AG04450 (cell line): ENCODE results near the gene TNFRSF1A. TPM values are rescaled to one million over a fixed set of nuclear protein-coding genes. Genes with fewer than 3 reads are reported as not detected.

Experiments used
- CTCF ChIA-PET: fragments of 300-600, 350-600 bp; formaldehyde crosslinking; extraction: SDS; loops from one replicate; lab custom pipeline; 2022; ENCODE audit warnings: antibody characterized with exemption, inconsistent platforms; lab: Charles Lee
- POLR2A ChIA-PET: fragments of 350-600 bp; formaldehyde crosslinking; extraction: SDS; loops from one replicate; lab custom pipeline; 2021; ENCODE audit warnings: antibody characterized with exemption, inconsistent platforms; lab: Yijun Ruan, JAX
- DNase-seq: peaks from one replicate; pipeline ENCODE4 v3.0.0-alpha.2; 2011; ENCODE audit warnings: low read depth, low spot score
- H3K27ac ChIP-seq: one replicate; pipeline ENCODE4 v1.5.1; 2012; ENCODE audit warnings: low read depth, low read length, control low read depth
- H3K27me3 ChIP-seq: one replicate; pipeline ENCODE4 v1.6.0; 2012; ENCODE audit warnings: low read length; ENCODE audit not compliant: control insufficient read depth, insufficient read depth
- H3K4me3 ChIP-seq: 2 replicates; pipeline ENCODE4 v1.5.1; 2011; ENCODE audit warnings: mild to moderate bottlenecking, low read depth, low read length, control low read depth
- H3K9me3 ChIP-seq: 2 replicates; pipeline ENCODE4 v1.5.1; 2012; ENCODE audit warnings: low read length; ENCODE audit not compliant: control insufficient read depth, insufficient read depth
- polyA plus RNA-seq: library from polyadenylated mRNA; depleted of rRNA; stranded (reverse); fragments of >200 nt; gene quantifications from 2 replicates; pipeline ENCODE4 v1.2.3, GENCODE V29; 2011
- TF ChIP-seq, protein P1 (sequence below): IDR thresholded peaks from 2 replicates; pipeline ENCODE4 v1.5.1; 2011; ENCODE audit warnings: low read depth, low read length, control low read depth, inconsistent platforms

The TNFRSF1A gene
- polyA plus RNA-seq, 1 experiment = 231 TPM

DNA sequence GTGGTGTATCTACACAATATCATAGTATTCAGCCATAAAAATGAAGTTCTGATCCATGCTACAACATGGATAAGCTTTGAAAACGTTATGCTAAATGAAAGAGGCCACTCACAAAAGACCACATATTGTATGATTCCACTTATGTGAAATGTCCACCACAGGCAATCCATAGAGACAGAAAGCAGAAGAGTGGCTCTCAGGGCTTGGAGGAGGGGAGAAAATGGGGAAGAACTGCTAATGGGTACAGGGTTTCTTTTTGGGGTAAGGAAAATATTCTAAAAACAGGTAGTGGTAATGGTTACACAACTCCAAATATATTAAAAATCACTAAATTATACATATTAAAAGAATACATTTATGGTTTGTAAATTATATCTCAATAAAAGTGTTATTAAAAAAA, 17.0 kb upstream of the TNFRSF1A start:
- DNase-seq = no peak
- H3K27ac ChIP-seq = no peak overlapping the region
- no peak overlapping the region for H3K4me3 ChIP-seq
- no peaks in the 10 kb centered on the region for H3K9me3 ChIP-seq
- TF ChIP-seq, protein P1, sequence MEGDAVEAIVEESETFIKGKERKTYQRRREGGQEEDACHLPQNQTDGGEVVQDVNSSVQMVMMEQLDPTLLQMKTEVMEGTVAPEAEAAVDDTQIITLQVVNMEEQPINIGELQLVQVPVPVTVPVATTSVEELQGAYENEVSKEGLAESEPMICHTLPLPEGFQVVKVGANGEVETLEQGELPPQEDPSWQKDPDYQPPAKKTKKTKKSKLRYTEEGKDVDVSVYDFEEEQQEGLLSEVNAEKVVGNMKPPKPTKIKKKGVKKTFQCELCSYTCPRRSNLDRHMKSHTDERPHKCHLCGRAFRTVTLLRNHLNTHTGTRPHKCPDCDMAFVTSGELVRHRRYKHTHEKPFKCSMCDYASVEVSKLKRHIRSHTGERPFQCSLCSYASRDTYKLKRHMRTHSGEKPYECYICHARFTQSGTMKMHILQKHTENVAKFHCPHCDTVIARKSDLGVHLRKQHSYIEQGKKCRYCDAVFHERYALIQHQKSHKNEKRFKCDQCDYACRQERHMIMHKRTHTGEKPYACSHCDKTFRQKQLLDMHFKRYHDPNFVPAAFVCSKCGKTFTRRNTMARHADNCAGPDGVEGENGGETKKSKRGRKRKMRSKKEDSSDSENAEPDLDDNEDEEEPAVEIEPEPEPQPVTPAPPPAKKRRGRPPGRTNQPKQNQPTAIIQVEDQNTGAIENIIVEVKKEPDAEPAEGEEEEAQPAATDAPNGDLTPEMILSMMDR = no peak
- ChIA-PET CTCF (no interaction called here), POLR2A (no interaction called here)
- H3K27me3 ChIP-seq = peaks cover 8% of the 10 kb centered on the region

DNA sequence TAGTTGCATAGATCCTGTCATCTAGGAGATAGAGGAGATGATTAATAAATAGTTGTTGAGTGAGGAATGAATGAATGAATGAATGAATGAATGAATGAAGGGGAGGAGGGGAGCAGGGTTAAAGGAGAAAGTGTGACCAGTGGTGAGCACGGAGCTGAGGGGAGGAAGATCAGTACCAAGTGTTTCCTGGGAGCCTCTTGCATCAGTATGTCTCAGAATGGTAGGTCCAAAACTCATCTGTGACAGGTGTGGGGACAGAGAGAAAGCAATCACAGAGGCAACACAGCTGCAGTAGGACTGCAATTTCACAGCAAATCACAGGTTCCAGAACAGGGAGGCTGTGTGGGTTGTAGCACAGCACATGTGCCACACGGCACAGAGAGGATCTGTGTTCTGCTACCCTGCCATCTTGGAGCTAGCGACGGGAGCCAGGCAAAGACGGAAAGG, 14.5 kb upstream of the TNFRSF1A start:
- peak overlapping the region; percentile 11 for H3K27ac ChIP-seq
- DNase-seq = no peak
- TF ChIP-seq, protein P1 = no peak
- no peaks in the 10 kb centered on the region for H3K9me3 ChIP-seq
- ChIA-PET CTCF (interaction anchor here (0.6 to 1.2 kb wide), 3 partner anchors 22 to 31 kb away, joined by 3 read pairs; no protein-coding TSS in a partner anchor), POLR2A (no interaction called here)
- H3K27me3 ChIP-seq = peaks cover 8% of the 10 kb centered on the region
- no peak overlapping the region for H3K4me3 ChIP-seq

DNA sequence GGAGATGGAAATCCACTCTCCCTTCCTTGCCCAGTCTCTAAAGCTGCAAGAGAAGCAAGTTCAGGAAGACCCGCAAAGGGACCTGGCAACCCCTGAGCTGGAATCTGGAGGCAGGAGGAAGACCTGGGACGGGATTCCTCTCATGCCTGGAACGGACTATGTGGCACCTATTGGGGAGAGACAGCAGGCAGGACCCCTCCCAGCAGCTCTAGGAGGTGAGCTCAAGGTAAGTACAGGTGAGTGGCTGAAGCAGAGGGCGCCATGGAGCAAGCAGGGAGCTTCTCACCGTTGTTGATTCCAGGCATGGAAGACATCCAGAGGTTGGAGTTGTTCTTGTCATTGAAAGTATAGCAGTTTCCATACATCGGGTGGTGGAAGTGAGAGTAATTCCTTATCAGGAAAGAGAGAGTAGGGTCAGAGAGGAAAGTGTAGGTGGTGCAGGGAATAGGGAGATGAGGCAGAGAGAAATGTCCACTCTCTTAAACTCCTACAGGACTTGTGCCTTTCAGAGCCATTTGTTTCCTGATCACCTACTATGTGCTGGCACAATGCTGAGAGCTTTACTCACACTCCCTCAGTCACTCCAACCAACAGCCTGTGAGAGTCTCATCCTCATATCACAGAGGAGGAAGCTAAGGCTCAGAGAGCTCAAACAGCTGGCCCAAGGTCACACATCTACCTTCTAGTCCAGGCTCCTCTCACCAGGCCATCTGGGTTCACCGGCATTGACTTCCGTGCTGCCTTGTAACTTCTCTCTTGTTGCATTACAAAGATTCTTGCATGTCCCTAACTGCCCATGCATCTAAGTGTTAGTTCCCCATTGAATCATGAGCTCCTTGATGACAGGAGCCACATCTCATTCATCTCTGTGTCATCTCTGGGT, 13.9 kb upstream of the TNFRSF1A start:
- POLR2A ChIA-PET = interaction anchor here (0.6 kb wide), 1 partner anchor 132 kb away, joined by 3 read pairs; no protein-coding TSS in a partner anchor
- H3K9me3 ChIP-seq = no peaks in the 10 kb centered on the region
- peaks cover 8% of the 10 kb centered on the region for H3K27me3 ChIP-seq
- TF ChIP-seq, protein P1 = no peak
- H3K4me3 ChIP-seq = no peak overlapping the region
- CTCF ChIA-PET = interaction anchor here (0.6 to 1.2 kb wide), 3 partner anchors 21 to 30 kb away, joined by 3 read pairs; no protein-coding TSS in a partner anchor
- H3K27ac ChIP-seq = no peak overlapping the region
- no peak for DNase-seq

DNA sequence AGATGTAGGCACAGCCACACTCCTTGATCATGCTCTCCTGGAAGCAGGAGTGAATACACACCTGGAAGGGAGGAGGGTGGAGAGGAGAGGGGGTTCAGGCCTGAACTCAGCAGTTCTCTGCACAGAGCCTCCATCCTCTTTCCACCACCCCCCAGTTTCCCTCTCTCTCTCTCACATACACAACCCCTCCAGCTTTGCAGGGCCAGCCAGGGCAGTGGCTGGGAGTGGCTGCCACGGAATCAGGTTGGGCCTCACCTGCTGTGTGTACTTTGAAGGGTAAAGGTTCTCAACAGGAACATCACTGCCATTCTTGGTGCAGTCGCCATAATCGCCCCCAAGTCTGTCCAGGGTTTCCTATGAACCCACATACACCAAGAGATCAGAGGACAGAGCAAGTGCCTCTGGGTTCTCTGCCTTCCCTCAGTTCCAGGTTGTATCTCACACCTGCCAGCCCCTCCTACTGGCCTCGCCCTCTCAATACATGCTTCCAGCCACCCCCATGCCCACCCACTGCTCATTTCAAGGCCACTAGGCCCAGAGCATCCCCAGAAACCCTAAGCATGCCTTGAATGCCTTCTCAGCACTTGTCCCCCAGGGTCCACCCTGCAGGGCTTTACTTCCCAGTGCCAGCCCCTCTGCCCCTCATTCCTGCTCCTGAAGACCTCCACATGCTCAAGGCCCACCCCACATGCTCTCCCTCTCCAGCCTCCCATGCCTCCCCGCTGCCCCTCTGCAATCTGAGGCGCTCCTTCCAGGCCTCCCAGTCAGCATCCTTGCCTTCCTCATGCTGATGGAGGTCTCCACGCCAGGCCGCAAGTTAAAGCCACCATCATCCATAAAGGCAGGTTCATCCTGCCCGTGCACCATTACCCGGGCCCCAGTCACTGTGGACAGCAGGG, 12.9 kb upstream of the TNFRSF1A start:
- DNase-seq = no peak
- H3K4me3 ChIP-seq = no peak overlapping the region
- H3K27ac ChIP-seq = no peak overlapping the region
- H3K27me3 ChIP-seq = peaks cover 8% of the 10 kb centered on the region
- ChIA-PET POLR2A (interaction anchor here (0.6 kb wide), 1 partner anchor 133 kb away, joined by 3 read pairs; no protein-coding TSS in a partner anchor), CTCF (no interaction called here)
- TF ChIP-seq, protein P1 = no peak
- H3K9me3 ChIP-seq = no peaks in the 10 kb centered on the region
